Prostate gland (tissue), 2 donors: Measurements from ENCODE around the gene MYLK. TPM values are rescaled to one million over a fixed set of nuclear protein-coding genes. Genes with fewer than 3 reads are reported as not detected.

Experiments used
- DNase-seq: peaks from one replicate; pipeline ENCODE4 v3.0.0-alpha.2; 2019; ENCODE audit warnings: low spot score
- H3K27ac ChIP-seq, 2 donors: fragments of 200-600 bp; sonication (generic); 2 replicates each; pipeline ENCODE4 v1.5.1; 2017 to 2019
- H3K27me3 ChIP-seq: fragments of 200-600 bp; sonication (generic); replicated peaks from 2 replicates; pipeline ENCODE4 v1.5.1; 2019; ENCODE audit not compliant: insufficient read depth
- H3K36me3 ChIP-seq, 2 donors: fragments of 200-600 bp; sonication (generic); 1 replicate in 1 of 2; 2 replicates in 1 of 2; pipeline versions ENCODE4 v1.5.1 to v1.8.1; 2017 to 2019
- H3K4me1 ChIP-seq: fragments of 200-600 bp; sonication (generic); replicated peaks from 2 replicates; pipeline ENCODE4 v1.5.1; 2019
- H3K4me3 ChIP-seq, 2 donors: fragments of 200-600 bp; sonication (generic); 2 replicates each; pipeline ENCODE4 v1.5.1; 2017 to 2019
- H3K9me3 ChIP-seq: fragments of 200-600 bp; sonication (generic); 2 replicates; pipeline ENCODE4 v1.5.1; 2017
- POLR2A ChIP-seq: fragments of 450-650 bp; IDR thresholded peaks from one replicate; pipeline ENCODE4 v1.6.1; 2016; ENCODE audit warnings: antibody characterized with exemption, mild to moderate bottlenecking
- POLR2AphosphoS5 ChIP-seq: sonication (generic); formaldehyde crosslinking; IDR thresholded peaks from one replicate; pipeline ENCODE4 v1.6.1; 2017; ENCODE audit warnings: antibody characterized with exemption
- WGBS: methylation state at CpG from one replicate; pipeline ENCODE4 v1.1.5; 2018; 5-methylcytosine and 5-hydroxymethylcytosine counted together
- intact Hi-C: fragments of 100-400 bp; cut with DNase I; formaldehyde crosslinking; loops from one replicate; pipeline ENCODE4 v1.14.2; 2022
- total RNA-seq, 2 donors: library from RNA; depleted of rRNA; stranded (reverse); fragments of >200 nt; gene quantifications; one replicate each; pipeline ENCODE4 v1.1.0, GENCODE V29; 2016
- TF ChIP-seq, protein P1 (sequence below), 4 experiments: fragments of 200-600 bp in 2 of 4; fragments of 450-650 bp in 2 of 4; sonication (generic) in 2 of 4; IDR thresholded peaks; 1 replicate in 3 of 4; 2 replicates in 1 of 4; pipeline ENCODE4 v1.5.1; 2016 to 2019; ENCODE audit warnings: antibody characterized with exemption in 4 of 4, mild to moderate bottlenecking in 2 of 4, moderate library complexity in 2 of 4

MYLK gene
- total RNA-seq, 2 donors from 2014 or later, result 345 to 600 TPM

DNA sequence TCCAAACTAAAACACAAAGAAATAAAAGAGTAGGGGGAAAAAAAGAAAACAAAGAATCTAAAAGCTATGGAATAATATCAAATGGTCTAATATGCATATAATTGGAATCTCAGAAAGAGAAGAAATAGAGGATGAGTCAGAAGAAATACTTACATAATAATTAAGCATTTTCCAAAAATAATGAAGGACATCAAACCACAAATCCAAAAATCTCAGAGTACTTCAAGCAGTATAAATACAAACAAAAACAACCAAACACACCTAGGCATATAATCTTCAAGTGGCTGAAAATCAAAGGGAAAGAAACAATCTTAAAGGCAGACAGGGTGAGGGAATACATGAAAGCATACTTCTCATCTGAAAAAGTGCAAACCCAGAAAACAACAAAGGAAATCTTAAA is 46.3 kb downstream of the MYLK start:
- intact Hi-C loops, result no loop called here
- H3K9me3 ChIP-seq, result no peaks in the 10 kb centered on the region
- no peak for DNase-seq
- no peak for TF ChIP-seq POLR2AphosphoS5
- TF ChIP-seq, protein P1, sequence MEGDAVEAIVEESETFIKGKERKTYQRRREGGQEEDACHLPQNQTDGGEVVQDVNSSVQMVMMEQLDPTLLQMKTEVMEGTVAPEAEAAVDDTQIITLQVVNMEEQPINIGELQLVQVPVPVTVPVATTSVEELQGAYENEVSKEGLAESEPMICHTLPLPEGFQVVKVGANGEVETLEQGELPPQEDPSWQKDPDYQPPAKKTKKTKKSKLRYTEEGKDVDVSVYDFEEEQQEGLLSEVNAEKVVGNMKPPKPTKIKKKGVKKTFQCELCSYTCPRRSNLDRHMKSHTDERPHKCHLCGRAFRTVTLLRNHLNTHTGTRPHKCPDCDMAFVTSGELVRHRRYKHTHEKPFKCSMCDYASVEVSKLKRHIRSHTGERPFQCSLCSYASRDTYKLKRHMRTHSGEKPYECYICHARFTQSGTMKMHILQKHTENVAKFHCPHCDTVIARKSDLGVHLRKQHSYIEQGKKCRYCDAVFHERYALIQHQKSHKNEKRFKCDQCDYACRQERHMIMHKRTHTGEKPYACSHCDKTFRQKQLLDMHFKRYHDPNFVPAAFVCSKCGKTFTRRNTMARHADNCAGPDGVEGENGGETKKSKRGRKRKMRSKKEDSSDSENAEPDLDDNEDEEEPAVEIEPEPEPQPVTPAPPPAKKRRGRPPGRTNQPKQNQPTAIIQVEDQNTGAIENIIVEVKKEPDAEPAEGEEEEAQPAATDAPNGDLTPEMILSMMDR (IDR thresholded peaks at IDR 0.05), result no peak
- no peak for TF ChIP-seq POLR2A
- no peaks in the 10 kb centered on the region for H3K4me1 ChIP-seq
- no peak overlapping the region for H3K4me3 ChIP-seq
- no peaks in the 10 kb centered on the region for H3K27me3 ChIP-seq
- no peaks in the 10 kb centered on the region for H3K36me3 ChIP-seq
- H3K27ac ChIP-seq, result no peak overlapping the region

DNA sequence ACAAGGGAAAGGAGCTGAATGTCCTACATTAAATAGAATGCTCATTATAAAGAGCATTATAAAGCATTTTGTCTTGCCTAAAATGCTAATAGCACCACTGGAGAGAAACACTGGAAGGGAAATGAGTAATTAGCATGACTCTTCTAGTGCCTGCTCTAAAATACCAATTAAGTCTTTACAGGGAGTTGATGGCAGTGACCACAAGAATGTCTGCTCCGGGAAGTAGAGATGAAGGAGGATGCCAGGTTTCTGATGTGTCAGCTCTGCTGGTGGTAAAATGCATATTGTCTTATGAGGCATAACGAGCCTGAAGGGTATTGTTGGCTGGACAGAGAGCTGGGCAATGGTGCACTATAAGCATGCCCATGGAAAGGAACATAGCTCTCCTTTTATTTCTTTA is 49.5 kb downstream of the MYLK start:
- TF ChIP-seq, protein P1 (IDR thresholded peaks at IDR 0.05), result no peak
- no peak for TF ChIP-seq POLR2A
- no peak for TF ChIP-seq POLR2AphosphoS5
- Histone ChIP-seq H3K4me1 (no peaks in the 10 kb centered on the region), H3K27ac (no peak overlapping the region), H3K27me3 (no peaks in the 10 kb centered on the region), H3K4me3 (no peak overlapping the region), H3K36me3 (no peaks in the 10 kb centered on the region), H3K9me3 (no peaks in the 10 kb centered on the region)
- no peak for DNase-seq
- intact Hi-C loops, result no loop called here
- 54% methylated on average over 2 of the region's 2 CpGs for WGBS

DNA sequence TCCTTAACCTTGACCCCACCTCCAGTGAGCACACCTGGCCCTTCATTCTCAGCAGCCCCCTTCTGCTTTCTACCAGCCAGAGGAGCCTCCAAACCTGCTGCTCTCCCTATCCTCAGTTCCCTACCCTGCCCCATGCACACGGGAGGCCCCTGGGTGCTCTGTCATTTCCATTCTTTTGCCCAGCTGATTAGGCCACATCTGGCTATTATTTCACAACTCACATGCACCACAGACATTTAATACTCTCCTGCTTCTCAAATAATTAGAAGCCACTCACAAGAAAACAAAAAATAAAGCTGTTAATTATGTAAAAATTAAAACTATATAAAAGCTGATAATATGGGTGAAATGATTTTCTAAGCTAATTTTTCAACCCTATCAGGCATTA is 50.7 kb downstream of the MYLK start:
- DNase-seq, result no peak
- intact Hi-C loops, result no loop called here
- Histone ChIP-seq H3K9me3 (no peaks in the 10 kb centered on the region), H3K27me3 (no peaks in the 10 kb centered on the region), H3K27ac (no peak overlapping the region), H3K36me3 (no peaks in the 10 kb centered on the region), H3K4me3 (no peak overlapping the region), H3K4me1 (no peaks in the 10 kb centered on the region)
- WGBS, result 83% methylated on average over 1 of the region's 1 CpG
- no peak for TF ChIP-seq POLR2AphosphoS5
- TF ChIP-seq, protein P1 (IDR thresholded peaks at IDR 0.05), result no peak
- no peak for TF ChIP-seq POLR2A

DNA sequence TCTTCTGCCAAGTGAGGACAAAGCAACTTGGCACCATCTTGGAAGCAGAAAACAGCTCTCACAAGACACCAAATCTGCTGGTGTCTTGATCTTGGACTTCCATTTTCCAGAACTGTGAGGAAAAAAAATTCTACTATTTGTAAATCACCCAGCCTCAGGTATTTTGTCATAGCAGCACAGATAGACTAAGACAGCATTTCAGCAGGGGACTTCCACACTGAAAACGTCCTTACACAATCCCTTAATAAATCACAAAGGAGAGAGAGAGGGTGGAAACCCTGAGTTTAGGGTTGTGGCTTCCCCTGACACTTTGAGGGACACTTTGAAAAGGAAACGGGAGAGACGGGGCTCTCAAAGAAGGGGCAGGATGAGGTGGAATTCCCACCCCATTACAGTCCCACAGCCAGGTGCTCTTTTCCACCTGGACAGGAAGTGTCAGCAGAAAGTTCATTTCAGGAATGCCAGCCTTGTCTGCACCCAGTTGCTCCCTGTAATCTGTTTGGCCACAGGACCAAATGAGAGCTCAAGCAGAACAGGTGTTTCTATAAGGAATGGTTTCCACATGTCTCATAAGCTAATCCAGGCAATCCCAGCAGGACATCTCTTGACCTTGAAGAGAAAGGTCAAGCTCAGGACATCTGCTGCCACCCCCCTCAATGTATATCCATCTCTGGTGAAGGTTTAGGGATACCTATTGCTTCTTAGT is 51.3 kb downstream of the MYLK start:
- DNase-seq, result no peak
- H3K4me3 ChIP-seq, result no peak overlapping the region
- intact Hi-C loops, result no loop called here
- WGBS, result 72% methylated on average over 3 of the region's 3 CpGs
- H3K27ac ChIP-seq, result no peak overlapping the region
- TF ChIP-seq POLR2AphosphoS5, result no peak
- no peak for TF ChIP-seq POLR2A
- no peaks in the 10 kb centered on the region for H3K4me1 ChIP-seq
- no peaks in the 10 kb centered on the region for H3K27me3 ChIP-seq
- no peaks in the 10 kb centered on the region for H3K9me3 ChIP-seq
- no peaks in the 10 kb centered on the region for H3K36me3 ChIP-seq

DNA sequence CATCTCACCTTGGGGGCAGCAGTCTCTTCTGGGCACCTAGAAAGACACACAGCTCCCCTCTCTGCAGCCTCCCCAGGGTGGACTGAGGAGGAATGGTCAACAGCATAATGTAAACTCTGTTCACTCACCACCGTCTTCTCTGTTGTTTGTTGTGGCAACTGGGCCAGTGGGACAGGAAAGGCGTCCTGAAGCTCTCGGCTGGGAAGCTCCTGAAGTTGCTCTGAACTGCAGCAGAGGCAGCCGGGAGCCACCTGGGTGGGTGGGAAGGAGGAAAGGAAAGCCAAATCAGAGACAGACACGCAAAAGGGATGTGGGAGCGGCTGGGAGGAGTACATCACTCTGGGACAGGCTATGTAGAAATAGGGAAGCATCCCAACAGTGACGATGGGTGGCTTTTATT is 52.7 kb downstream of the MYLK start:
- TF ChIP-seq POLR2A, result no peak
- peak; percentile 11 for TF ChIP-seq POLR2AphosphoS5
- intact Hi-C loops, result no loop called here
- no peak overlapping the region for H3K4me3 ChIP-seq
- 46% methylated on average over 7 of the region's 7 CpGs for WGBS
- no peaks in the 10 kb centered on the region for H3K36me3 ChIP-seq
- no peaks in the 10 kb centered on the region for H3K27me3 ChIP-seq
- no peaks in the 10 kb centered on the region for H3K4me1 ChIP-seq
- H3K9me3 ChIP-seq, result no peaks in the 10 kb centered on the region
- no peak overlapping the region for H3K27ac ChIP-seq
- peak; percentile 15 for DNase-seq

DNA sequence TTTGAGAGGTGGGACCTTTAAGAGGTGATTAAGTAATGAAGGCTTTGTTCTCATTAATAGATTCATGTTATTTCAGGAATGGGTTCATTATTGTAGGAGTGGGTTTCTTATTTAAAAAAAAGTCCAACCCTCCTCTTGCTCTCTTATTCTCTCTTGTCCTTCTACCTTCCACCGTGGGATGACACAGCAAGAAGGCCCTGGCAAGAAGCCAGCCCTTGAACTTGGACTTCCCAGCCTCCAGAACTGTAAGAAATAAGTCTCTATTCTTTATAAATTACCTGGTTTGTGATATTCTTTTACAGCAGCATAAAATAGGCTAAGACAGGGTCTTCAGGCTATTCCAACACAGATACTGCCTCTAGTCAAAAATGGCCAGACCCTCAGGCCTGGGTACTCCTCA is 62.2 kb downstream of the MYLK start:
- H3K27ac ChIP-seq, result no peak overlapping the region
- no peaks in the 10 kb centered on the region for H3K36me3 ChIP-seq
- H3K4me1 ChIP-seq, result no peaks in the 10 kb centered on the region
- intact Hi-C loops, result loop anchor here (5.0 kb wide), 1 partner anchor 40 kb away; no protein-coding TSS in a partner anchor
- WGBS, result 77% methylated on average over 1 of the region's 1 CpG
- no peak for DNase-seq
- TF ChIP-seq POLR2AphosphoS5, result no peak
- TF ChIP-seq POLR2A, result no peak
- TF ChIP-seq, protein P1 (IDR thresholded peaks at IDR 0.05), result no peak
- no peaks in the 10 kb centered on the region for H3K9me3 ChIP-seq
- H3K27me3 ChIP-seq, result no peaks in the 10 kb centered on the region
- no peak overlapping the region for H3K4me3 ChIP-seq
